Tibial artery (tissue), 4 donors: ENCODE measurements around the gene LYZL2.
"Not testable (repeated sequence)": the region's sequence is repeated elsewhere in the genome, so short reads cannot be mapped to it uniquely, and the experiment has no call there.

Source experiments
- DNase-seq, 2 donors: peaks; one replicate each; pipeline ENCODE4 v3.0.0-alpha.2; 2019
- H3K27ac ChIP-seq, 2 donors: fragments of 200-600 bp; sonication (generic) in 1 of 2; 1 replicate in 1 of 2; 2 replicates in 1 of 2; pipeline ENCODE4 v1.5.1; 2018 to 2019; ENCODE audit warnings: mild to moderate bottlenecking in 1 of 2
- H3K27me3 ChIP-seq, 2 donors: fragments of 200-600 bp; sonication (generic) in 1 of 2; one replicate each; pipeline versions ENCODE4 v1.5.1 to v1.6.0; 2016 to 2019
- H3K36me3 ChIP-seq, 3 donors: fragments of 200-600 bp; sonication (generic) in 2 of 3; one replicate each; pipeline ENCODE4 v1.5.1; 2016 to 2019; ENCODE audit warnings: mild to moderate bottlenecking in 2 of 3
- H3K4me1 ChIP-seq, 4 donors: fragments of 200-600 bp; sonication (generic) in 2 of 4; 1 replicate in 3 of 4; 2 replicates in 1 of 4; pipeline ENCODE4 v1.5.1; 2016 to 2019
- H3K4me3 ChIP-seq, 2 donors: fragments of 200-600 bp; sonication (generic) in 1 of 2; 1 replicate in 1 of 2; 2 replicates in 1 of 2; pipeline ENCODE4 v1.5.1; 2018 to 2019; ENCODE audit warnings: mild to moderate bottlenecking in 2 of 2
- H3K9me3 ChIP-seq, 3 donors: fragments of 200-600 bp; sonication (generic) in 1 of 3; one replicate each; pipeline ENCODE4 v1.5.1; 2016 to 2019
- intact Hi-C: fragments of 100-400 bp; cut with DNase I; formaldehyde crosslinking; loops from one replicate; pipeline ENCODE4 v1.15.0; 2023; ENCODE audit warnings: low total_unique reads
- TF ChIP-seq, protein P1 (sequence below), 2 experiments: fragments of 200-600 bp in 1 of 2; fragments of 450-650 bp in 1 of 2; IDR thresholded peaks; one replicate each; pipeline ENCODE4 v1.5.1; 2017 to 2019; ENCODE audit warnings: antibody characterized with exemption in 2 of 2, mild to moderate bottlenecking in 1 of 2, moderate library complexity in 1 of 2

Gene LYZL2

DNA sequence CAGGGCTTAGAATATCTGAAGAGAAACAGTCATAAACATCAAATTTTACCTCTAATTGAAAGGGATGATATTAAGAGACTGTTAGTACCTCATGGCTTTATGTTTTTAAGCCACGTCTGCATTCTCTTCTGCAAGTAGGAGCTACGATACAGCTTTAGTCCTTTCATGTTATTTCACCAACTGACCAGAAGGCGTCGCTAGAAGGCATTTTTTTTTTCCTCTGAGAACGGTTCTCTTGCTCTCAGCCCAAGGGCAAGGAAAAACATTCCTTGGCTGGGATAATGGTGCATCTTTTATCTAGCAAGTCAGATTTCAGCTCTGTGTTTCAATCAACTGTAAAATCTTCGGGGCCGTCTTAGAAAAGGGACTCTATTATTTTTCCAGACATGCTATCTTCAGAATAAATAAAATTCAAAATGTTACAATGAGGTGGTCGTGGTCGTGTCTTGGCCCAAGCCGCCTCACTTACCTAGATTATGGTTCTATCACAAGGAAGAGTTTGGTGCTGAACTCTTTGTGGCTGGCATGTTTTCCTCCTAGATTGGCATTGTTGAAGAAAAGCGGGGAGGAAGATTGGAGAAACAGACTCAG is 41.6 kb upstream of the LYZL2 start:
- TF ChIP-seq, protein P1, sequence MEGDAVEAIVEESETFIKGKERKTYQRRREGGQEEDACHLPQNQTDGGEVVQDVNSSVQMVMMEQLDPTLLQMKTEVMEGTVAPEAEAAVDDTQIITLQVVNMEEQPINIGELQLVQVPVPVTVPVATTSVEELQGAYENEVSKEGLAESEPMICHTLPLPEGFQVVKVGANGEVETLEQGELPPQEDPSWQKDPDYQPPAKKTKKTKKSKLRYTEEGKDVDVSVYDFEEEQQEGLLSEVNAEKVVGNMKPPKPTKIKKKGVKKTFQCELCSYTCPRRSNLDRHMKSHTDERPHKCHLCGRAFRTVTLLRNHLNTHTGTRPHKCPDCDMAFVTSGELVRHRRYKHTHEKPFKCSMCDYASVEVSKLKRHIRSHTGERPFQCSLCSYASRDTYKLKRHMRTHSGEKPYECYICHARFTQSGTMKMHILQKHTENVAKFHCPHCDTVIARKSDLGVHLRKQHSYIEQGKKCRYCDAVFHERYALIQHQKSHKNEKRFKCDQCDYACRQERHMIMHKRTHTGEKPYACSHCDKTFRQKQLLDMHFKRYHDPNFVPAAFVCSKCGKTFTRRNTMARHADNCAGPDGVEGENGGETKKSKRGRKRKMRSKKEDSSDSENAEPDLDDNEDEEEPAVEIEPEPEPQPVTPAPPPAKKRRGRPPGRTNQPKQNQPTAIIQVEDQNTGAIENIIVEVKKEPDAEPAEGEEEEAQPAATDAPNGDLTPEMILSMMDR (IDR thresholded peaks at IDR 0.05), result peak; percentile 72 to 76
- no peaks in the 10 kb centered on the region for H3K27me3 ChIP-seq
- H3K36me3 ChIP-seq, result no peaks in the 10 kb centered on the region
- H3K27ac ChIP-seq, result no peak overlapping the region
- H3K9me3 ChIP-seq, result no peaks in the 10 kb centered on the region
- H3K4me3 ChIP-seq, result peak overlapping the region; percentile 15 to 36
- no peaks in the 10 kb centered on the region for H3K4me1 ChIP-seq
- intact Hi-C loops, result no loop called here
- no peak for DNase-seq

DNA sequence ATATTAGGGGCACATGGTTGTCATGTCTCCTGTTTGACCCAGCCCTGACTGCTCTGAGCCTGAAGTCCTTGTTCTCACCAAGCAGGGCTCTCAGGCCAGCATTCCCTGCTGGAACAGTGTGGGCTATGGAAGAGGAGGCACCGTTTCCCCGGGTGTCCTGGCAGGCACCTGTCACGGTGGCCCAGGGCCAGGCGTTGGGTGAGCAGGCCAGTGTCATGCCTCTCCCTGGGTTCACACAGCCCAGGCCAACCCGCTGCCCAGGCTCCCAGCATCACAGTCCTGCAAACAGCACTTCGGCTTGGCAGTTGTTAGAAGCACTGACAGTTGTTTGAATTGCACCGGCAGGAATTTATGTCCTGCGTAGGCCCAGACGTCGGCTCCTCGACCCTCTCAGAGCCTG is 38.4 kb upstream of the LYZL2 start:
- intact Hi-C loops, H3K27ac ChIP-seq, H3K4me3 ChIP-seq, H3K36me3 ChIP-seq, DNase-seq, H3K4me1 ChIP-seq, H3K27me3 ChIP-seq, H3K9me3 ChIP-seq: not testable (repeated sequence)

DNA sequence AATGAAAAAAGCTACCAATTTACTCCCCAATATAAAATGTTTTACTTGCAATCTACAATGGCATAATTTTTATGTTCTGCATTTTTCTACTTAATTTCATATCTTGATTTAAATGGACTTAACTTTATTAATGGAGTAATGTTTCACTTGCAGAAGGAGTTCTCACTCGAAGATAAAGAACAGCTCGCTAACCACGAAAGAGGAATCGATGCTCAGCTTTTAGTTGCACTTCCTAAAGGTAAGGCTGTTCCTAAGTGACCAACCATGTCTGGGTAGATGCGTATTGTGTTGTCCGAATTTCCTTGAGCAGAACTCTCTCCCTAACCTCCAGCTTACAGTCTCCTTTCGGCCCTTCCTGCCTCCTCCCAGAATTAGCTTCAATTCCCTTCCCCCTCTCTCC is 33.9 kb upstream of the LYZL2 start:
- intact Hi-C loops, H3K9me3 ChIP-seq, H3K27ac ChIP-seq, H3K4me1 ChIP-seq, H3K36me3 ChIP-seq, DNase-seq, H3K4me3 ChIP-seq, H3K27me3 ChIP-seq: not testable (repeated sequence)

DNA sequence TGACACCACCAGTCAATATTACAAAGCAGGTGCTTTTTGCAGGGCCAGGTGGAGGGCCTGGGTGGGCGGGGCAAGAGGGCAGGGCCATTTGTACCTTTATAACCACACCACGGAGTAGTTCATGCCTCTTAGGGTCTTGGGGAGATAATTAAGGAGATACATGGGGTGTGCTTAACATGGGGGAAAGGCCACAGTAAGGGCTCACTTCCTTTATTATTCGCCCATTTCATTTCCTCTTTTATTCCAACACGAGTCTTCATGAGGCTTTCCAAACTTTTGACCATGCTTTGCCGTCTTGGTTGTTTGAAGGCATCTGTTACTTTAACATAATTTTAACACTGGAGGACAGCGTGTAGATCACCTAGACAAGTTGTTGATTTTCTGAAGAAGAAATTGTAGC is 33.3 kb upstream of the LYZL2 start:
- DNase-seq, result no peak
- H3K27me3 ChIP-seq, result no peaks in the 10 kb centered on the region
- no peaks in the 10 kb centered on the region for H3K4me1 ChIP-seq
- TF ChIP-seq, protein P1 (IDR thresholded peaks at IDR 0.05), result no peak
- H3K4me3 ChIP-seq, result no peak overlapping the region
- no peaks in the 10 kb centered on the region for H3K36me3 ChIP-seq
- no peak overlapping the region for H3K27ac ChIP-seq
- no peaks in the 10 kb centered on the region for H3K9me3 ChIP-seq
- intact Hi-C loops, result no loop called here

DNA sequence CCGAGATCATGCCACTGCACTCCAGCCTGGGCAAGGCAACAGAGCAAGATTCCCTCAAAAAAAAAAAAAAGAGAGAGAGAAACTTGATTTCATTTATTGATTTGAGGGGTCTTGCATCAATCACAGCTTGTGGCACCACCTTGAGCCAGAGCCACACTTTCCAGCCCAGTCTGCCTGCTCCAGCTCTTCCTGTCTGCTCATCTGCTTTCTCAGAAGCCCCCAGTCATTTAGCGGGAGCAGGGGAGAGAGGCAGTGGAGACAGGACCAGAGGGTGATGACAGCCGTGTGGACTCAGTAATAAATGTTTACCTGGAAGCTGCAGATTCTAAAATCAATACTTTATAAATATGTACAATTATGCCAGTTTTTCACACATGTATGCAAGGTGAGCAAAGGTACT is 30.8 kb upstream of the LYZL2 start:
- DNase-seq, H3K9me3 ChIP-seq, H3K27ac ChIP-seq, H3K27me3 ChIP-seq, intact Hi-C loops, H3K4me3 ChIP-seq, H3K36me3 ChIP-seq: not testable (repeated sequence)
- H3K4me1 ChIP-seq, result peaks cover 0 to 13% (median 0%) of the 10 kb centered on the region in 4 donors

DNA sequence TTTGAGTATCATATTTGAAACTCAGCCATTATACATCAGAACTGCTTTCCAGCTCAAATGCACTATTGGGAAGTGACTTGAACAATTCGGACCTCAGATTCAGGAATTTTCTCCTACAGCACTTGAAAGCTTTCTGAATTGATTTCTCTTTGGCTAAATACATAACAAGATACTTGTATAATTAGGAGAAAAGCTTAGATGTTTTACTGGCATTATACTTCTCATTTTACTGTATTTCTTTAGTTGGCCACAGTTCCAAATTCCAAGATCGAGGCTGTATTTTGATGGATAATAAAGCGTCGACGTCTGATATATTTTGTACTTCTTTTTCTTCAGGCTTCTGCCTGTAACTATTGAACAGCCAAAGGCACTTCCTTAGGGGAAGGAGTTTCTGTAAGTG is 26.7 kb upstream of the LYZL2 start:
- H3K4me1 ChIP-seq, result peaks cover 0 to 24% (median 0%) of the 10 kb centered on the region in 4 donors

DNA sequence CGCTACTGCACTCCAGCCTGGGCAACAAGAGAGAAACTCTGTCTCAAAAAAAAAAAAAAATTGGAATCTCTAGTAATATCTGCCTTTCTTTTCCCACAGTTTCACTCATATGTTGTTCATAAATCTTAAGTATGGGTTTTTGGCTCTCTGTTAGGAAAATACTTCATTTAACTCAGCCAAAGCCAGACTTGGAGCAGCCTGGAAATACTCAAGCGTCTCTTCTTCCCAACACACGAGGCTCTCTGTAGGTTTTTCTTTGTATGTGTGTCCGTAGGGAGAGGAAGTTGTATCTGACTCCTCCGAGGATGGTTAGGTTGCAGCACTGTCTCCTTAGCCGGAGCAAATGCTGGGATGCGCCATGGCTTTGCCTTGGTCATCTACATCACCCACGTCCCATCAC is 25.4 kb upstream of the LYZL2 start:
- DNase-seq, H3K36me3 ChIP-seq, H3K27me3 ChIP-seq, H3K9me3 ChIP-seq, intact Hi-C loops, H3K4me3 ChIP-seq, H3K27ac ChIP-seq: not testable (repeated sequence)
- peaks cover 0 to 27% (median 0%) of the 10 kb centered on the region in 4 donors for H3K4me1 ChIP-seq

More for the DNA sequence above, 26.7 kb upstream of the LYZL2 start:
- TF ChIP-seq, protein P1 (IDR thresholded peaks at IDR 0.05), result no peak
- intact Hi-C loops, result no loop called here
- Histone ChIP-seq H3K4me3 (no peak overlapping the region), H3K9me3 (no peaks in the 10 kb centered on the region), H3K36me3 (no peaks in the 10 kb centered on the region), H3K27ac (peak overlapping the region in 1 of 2 donors; percentile 9), H3K27me3 (no peaks in the 10 kb centered on the region)
- no peak for DNase-seq

DNA sequence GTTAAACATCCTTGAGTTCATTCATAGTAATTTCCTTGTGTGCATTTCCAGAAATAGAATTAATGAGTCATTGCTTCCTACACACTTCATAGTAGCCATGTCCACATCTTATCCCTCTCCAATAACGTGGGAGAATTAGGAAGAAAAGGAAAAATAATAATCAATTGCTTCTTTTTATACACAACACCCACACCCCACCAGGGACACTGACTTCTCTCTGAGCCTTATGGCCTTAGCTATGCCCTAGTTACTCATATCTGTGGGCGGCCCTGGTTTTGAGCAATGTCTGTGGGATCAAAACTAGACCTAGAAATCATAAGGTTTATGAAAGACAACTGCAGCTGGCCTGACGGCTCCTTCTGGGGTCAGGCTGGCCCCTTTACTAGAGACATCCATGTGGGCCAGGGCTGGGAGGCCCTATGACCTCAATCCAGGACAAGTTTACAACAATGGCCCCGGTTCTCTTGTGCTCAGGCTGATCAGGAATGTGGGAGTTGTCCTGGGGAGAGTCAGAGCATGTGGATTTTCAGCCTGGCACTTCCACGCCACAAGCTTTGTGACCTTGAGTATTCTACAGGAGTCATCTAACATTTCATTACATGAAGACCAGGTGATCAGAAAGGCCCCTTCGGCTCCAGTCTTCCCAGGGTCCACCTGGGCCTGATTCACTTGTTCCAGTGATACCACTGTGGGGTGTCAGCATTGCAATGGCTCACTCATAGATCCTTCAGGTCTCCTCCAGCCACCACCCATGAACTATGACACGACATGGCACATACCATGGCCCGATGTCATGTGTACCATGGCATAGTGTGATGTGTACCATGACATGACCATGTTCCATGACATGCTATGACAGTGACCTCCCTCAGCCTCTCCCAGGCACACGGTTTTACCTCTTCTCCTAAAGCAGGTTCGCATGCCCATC is 22.2 kb upstream of the LYZL2 start:
- DNase-seq, H3K27me3 ChIP-seq, intact Hi-C loops, H3K4me3 ChIP-seq, H3K9me3 ChIP-seq, H3K36me3 ChIP-seq, H3K27ac ChIP-seq: not testable (repeated sequence)
- peaks cover 0 to 27% (median 0%) of the 10 kb centered on the region in 4 donors for H3K4me1 ChIP-seq
